Stomach (tissue), 9 donors: Measurements from ENCODE around the gene MPIG6B. TPM values are rescaled to one million over a fixed set of nuclear protein-coding genes. Genes with fewer than 3 reads are reported as not detected.
A peak's percentile ranks its signal among the peaks of the same experiment; 100 is the strongest.

Source experiments
- DNase-seq, 2 donors: peaks; one replicate each; pipeline versions ENCODE4 v3.0.0 to v3.0.0-alpha.2; 2013 to 2019
- H3K27ac ChIP-seq, 5 donors: fragments of 200-600 bp in 4 of 5; sonication (generic) in 4 of 5; one replicate each; pipeline ENCODE4 v1.5.1; 2013 to 2019; ENCODE audit warnings: mild to moderate bottlenecking in 1 of 5, moderate library complexity in 1 of 5
- H3K27me3 ChIP-seq, 3 donors: fragments of 200-600 bp; sonication (generic); one replicate each; pipeline ENCODE4 v1.5.1; 2017 to 2019; ENCODE audit warnings: mixed run types in 1 of 3
- H3K36me3 ChIP-seq, 4 donors: fragments of 200-600 bp; sonication (generic); 1 replicate in 3 of 4; 2 replicates in 1 of 4; pipeline ENCODE4 v1.5.1; 2016 to 2019
- H3K4me1 ChIP-seq, 4 donors: fragments of 200-600 bp; sonication (generic); one replicate each; pipeline ENCODE4 v1.5.1; 2016 to 2019
- H3K4me3 ChIP-seq, 4 donors: fragments of 200-600 bp; sonication (generic) in 3 of 4; one replicate each; pipeline ENCODE4 v1.5.1; 2016 to 2019; ENCODE audit warnings: mild to moderate bottlenecking in 1 of 4
- H3K9me3 ChIP-seq, 4 donors: fragments of 200-600 bp; sonication (generic); one replicate each; pipeline ENCODE4 v1.5.1; 2016 to 2019
- EP300 ChIP-seq: sonication (generic); formaldehyde crosslinking; IDR thresholded peaks from one replicate; pipeline ENCODE4 v1.6.1; 2017; ENCODE audit warnings: antibody characterized with exemption
- POLR2A ChIP-seq, 4 donors: fragments of 450-650 bp; IDR thresholded peaks; one replicate each; pipeline ENCODE4 v1.6.1; 2016; ENCODE audit warnings: antibody characterized with exemption in 4 of 4, control low read depth in 2 of 4, mild to moderate bottlenecking in 1 of 4, moderate library complexity in 1 of 4
- POLR2AphosphoS5 ChIP-seq, 3 donors: sonication (generic); formaldehyde crosslinking; IDR thresholded peaks; one replicate each; pipeline ENCODE4 v1.6.1; 2016; ENCODE audit warnings: antibody characterized with exemption in 3 of 3
- WGBS, 5 donors: extraction: QIAGEN DNeasy Blood & Tissue Kit in 3 of 5; methylation state at CpG; one replicate each; pipeline versions ENCODE4 v1.1.5 to v1.1.7; 2013 to 2018; 5-methylcytosine and 5-hydroxymethylcytosine counted together
- intact Hi-C: fragments of 100-400 bp; cut with DNase I; formaldehyde crosslinking; loops from one replicate; pipeline ENCODE4 v1.15.1; 2023; ENCODE audit warnings: low total_unique reads
- polyA plus RNA-seq, 3 donors: library from polyadenylated mRNA; stranded (reverse); fragments of 200-250 nt; gene quantifications; one replicate each; pipeline ENCODE4 v1.2.3, GENCODE V29; 2013
- total RNA-seq, 5 donors: library from RNA; depleted of rRNA; stranded (reverse); fragments of >200 nt; gene quantifications; one replicate each; pipeline versions ENCODE4 v1.1.0 to v1.2.3, GENCODE V29; 2014 to 2016
- TF ChIP-seq, protein P1 (sequence below), 7 experiments: fragments of 450-650 bp in 4 of 7; fragments of 200-600 bp in 3 of 7; sonication (generic) in 3 of 7; IDR thresholded peaks; one replicate each; pipeline ENCODE4 v1.5.1; 2016 to 2019; ENCODE audit warnings: antibody characterized with exemption in 7 of 7, control low read depth in 2 of 7, mild to moderate bottlenecking in 1 of 7
- donor health status: healthy with polysubstance abuse.
- donor health status: Bipolar disorder and iron deficiency.
- donor health status: healthy.

The MPIG6B gene
- total and polyA plus RNA-seq, 8 donors = 0.10 TPM; not detected in 7

DNA sequence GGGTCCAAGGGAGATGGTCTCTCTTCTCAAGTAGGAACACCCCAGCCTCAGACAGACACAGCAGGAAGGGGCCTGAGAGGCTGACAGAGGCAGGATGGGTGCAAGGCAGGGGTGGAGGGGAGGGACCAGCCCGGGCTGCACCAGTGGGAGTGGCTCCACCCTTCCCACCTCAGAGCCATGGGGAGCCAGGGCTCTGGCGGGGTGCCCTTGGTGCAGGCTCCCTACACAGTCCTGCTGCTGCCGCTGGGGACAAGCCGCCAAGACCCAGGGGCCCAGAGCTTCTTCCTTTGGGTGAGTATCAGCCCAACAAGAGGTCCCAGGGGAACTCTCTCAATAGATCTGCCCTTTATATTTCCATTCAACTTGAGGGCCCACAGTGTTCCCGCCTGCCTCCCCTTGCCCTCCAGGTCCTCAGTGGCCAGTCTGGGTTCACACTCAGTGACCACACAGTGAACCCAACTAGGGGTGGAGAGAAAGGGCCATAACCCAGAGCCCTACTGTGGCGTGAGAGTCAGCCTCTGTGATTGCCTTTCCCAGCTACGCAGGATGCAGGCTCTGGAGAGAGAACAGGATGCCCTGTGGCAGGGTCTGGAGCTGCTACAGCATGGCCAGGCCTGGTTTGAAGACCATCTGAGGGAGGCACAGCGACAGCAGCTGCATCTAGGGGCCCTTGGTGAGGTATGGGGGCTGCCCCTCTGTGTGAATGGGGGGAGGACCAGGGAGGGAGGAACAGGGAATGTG is 39.9 kb downstream of the MPIG6B start:
- H3K27me3 ChIP-seq = peaks cover 0 to 7% (median 0%) of the 10 kb centered on the region in 3 donors
- H3K36me3 ChIP-seq = peaks cover 0 to 25% (median 7%) of the 10 kb centered on the region in 4 donors
- H3K9me3 ChIP-seq = no peaks in the 10 kb centered on the region
- WGBS, 5 donors = 68 to 78% (median 72%) methylated on average over 5 to 8 of the region's 8 CpGs
- no peak overlapping the region for H3K27ac ChIP-seq
- TF ChIP-seq POLR2AphosphoS5 (IDR thresholded peaks at IDR 0.05) = no peak
- TF ChIP-seq, protein P1, sequence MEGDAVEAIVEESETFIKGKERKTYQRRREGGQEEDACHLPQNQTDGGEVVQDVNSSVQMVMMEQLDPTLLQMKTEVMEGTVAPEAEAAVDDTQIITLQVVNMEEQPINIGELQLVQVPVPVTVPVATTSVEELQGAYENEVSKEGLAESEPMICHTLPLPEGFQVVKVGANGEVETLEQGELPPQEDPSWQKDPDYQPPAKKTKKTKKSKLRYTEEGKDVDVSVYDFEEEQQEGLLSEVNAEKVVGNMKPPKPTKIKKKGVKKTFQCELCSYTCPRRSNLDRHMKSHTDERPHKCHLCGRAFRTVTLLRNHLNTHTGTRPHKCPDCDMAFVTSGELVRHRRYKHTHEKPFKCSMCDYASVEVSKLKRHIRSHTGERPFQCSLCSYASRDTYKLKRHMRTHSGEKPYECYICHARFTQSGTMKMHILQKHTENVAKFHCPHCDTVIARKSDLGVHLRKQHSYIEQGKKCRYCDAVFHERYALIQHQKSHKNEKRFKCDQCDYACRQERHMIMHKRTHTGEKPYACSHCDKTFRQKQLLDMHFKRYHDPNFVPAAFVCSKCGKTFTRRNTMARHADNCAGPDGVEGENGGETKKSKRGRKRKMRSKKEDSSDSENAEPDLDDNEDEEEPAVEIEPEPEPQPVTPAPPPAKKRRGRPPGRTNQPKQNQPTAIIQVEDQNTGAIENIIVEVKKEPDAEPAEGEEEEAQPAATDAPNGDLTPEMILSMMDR (IDR thresholded peaks at IDR 0.05) = no peak
- H3K4me1 ChIP-seq = peaks cover 0 to 10% (median 3%) of the 10 kb centered on the region in 4 donors
- H3K4me3 ChIP-seq = no peak overlapping the region
- DNase-seq = no peak
- intact Hi-C loops = loop anchor here (10.0 kb wide), 1 partner anchor 78 kb away; the partner anchor contains the start of gene LY6G5C

DNA sequence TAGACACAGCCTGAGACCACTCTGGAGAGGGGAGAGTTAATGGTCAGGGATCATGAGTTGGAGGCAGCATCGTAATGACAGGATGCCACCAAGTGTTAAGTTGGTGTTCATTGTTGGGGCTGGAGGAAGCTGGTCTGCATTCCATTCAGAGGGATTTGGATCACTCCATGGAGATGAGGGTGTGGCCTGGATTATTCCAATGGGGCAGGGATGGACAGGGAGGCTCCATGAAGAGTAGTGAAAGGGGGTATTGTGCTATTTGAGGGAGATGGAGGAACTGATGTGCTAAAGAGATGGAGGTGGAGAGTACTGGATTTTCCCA is 40.4 kb downstream of the MPIG6B start:
- H3K36me3 ChIP-seq = peaks cover 0 to 25% (median 7%) of the 10 kb centered on the region in 4 donors
- peak in 1 of 2 donors; percentile 77 for DNase-seq
- H3K9me3 ChIP-seq = no peaks in the 10 kb centered on the region
- no peak overlapping the region for H3K4me3 ChIP-seq
- intact Hi-C loops = loop anchor here (10.0 kb wide), 1 partner anchor 79 kb away; the partner anchor contains the start of gene LY6G5C
- H3K27me3 ChIP-seq = peaks cover 0 to 7% (median 0%) of the 10 kb centered on the region in 3 donors
- TF ChIP-seq, protein P1 (IDR thresholded peaks at IDR 0.05) = no peak
- 5 to 33% (median 27%) methylated on average over 1 of the region's 1 CpG for WGBS, 5 donors
- H3K27ac ChIP-seq = no peak overlapping the region
- peaks cover 0 to 10% (median 3%) of the 10 kb centered on the region in 4 donors for H3K4me1 ChIP-seq

DNA sequence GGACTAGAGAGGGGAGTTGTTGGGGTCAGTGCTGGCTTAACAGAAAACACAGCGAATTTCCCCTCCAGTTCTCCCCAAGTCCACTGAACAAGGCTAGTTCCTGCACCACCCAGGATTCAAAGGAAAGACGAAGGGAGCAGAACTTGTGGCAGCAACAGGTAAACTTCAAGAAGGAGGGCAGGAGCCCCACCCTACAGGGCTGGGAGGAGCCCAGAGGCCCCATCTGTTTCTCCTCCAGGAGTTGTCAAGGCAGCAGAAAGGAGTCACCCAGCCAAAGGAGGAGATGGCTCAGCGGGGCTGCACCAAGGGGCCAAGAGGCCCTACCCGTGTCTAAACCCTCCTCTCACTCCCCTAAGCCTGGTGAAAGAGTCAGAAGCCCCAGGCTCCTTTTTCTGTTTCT is 41.0 kb downstream of the MPIG6B start:
- Histone ChIP-seq H3K36me3 (peaks cover 0 to 25% (median 6%) of the 10 kb centered on the region in 4 donors), H3K4me3 (no peak overlapping the region), H3K27ac (no peak overlapping the region), H3K9me3 (no peaks in the 10 kb centered on the region), H3K27me3 (peaks cover 0 to 7% (median 0%) of the 10 kb centered on the region in 3 donors), H3K4me1 (peaks cover 0 to 10% (median 3%) of the 10 kb centered on the region in 4 donors)
- WGBS, 5 donors = 53 to 78% (median 71%) methylated on average over 4 of the region's 4 CpGs
- intact Hi-C loops = loop anchor here (10.0 kb wide), 1 partner anchor 79 kb away; the partner anchor contains the start of gene LY6G5C
- no peak for TF ChIP-seq POLR2A (IDR thresholded peaks at IDR 0.05)
- TF ChIP-seq EP300 = no peak
- no peak for TF ChIP-seq POLR2AphosphoS5 (IDR thresholded peaks at IDR 0.05)
- TF ChIP-seq, protein P1 (IDR thresholded peaks at IDR 0.05) = no peak
- DNase-seq = peak in 1 of 2 donors; percentile 54

DNA sequence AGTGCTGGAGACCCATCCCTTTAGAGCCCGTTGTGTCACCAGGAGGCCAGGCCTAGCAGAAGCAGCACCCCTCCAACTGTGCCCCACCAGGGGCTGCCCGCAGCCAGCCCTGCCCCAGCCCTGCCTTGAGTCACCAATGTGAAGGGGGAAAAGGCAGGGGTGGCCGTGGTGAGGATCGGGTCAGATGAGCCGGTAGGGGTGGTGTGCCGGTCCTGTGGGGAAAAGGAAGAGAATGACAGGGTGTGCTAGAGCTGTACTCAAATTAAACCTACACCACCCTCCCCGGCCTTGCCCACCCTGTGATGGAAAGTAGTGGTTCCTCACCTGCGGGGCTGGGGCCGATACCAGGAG is 42.4 kb downstream of the MPIG6B start:
- peaks cover 0 to 7% (median 0%) of the 10 kb centered on the region in 3 donors for H3K27me3 ChIP-seq
- H3K4me3 ChIP-seq = no peak overlapping the region
- intact Hi-C loops = loop anchor here (10.0 kb wide), 1 partner anchor 81 kb away; the partner anchor contains the start of gene LY6G5C
- H3K4me1 ChIP-seq = peaks cover 0 to 17% (median 5%) of the 10 kb centered on the region in 4 donors
- no peaks in the 10 kb centered on the region for H3K9me3 ChIP-seq
- WGBS, 5 donors = 80 to 91% (median 85%) methylated on average over 9 of the region's 9 CpGs
- no peak for TF ChIP-seq EP300
- TF ChIP-seq, protein P1 (IDR thresholded peaks at IDR 0.05) = no peak
- TF ChIP-seq POLR2A (IDR thresholded peaks at IDR 0.05) = no peak
- TF ChIP-seq POLR2AphosphoS5 (IDR thresholded peaks at IDR 0.05) = no peak
- H3K27ac ChIP-seq = no peak overlapping the region
- H3K36me3 ChIP-seq = peaks cover 0 to 13% (median 0%) of the 10 kb centered on the region in 4 donors
- no peak for DNase-seq
